Measurements from ENCODE around the gene IQGAP1. TPM values are rescaled to one million over a fixed set of nuclear protein-coding genes. Genes with fewer than 3 reads are reported as not detected.
A peak's percentile ranks its signal among the peaks of the same experiment; 100 is the strongest.

IQGAP1 gene
- total RNA-seq, 4 donors from 2014 or later, result 220 to 320 (median 295) TPM

GRCh38 chr15:90530250-90531051 is 142.4 kb downstream of the IQGAP1 start:
- DNase-seq (ENCODE audit: low spot score), result no peak
- no peak for TF ChIP-seq CTCF (IDR thresholded peaks at IDR 0.05)
- peak; percentile 57 for ATAC-seq (ENCODE audit: low FRiP score)

- no peak for TF ChIP-seq CTCF (IDR thresholded peaks at IDR 0.05)
- ATAC-seq (ENCODE audit: low FRiP score) (no peak), DNase-seq (ENCODE audit: low spot score) (no peak)
Measured at GRCh38 chr15:90531147-90531546, 143.1 kb downstream of the IQGAP1 start.

- ATAC-seq (ENCODE audit: low FRiP score) (no peak), DNase-seq (ENCODE audit: low spot score) (no peak)
- TF ChIP-seq CTCF (IDR thresholded peaks at IDR 0.05), result no peak
Measured at GRCh38 chr15:90535254-90535653, 147.2 kb downstream of the IQGAP1 start.

- DNase-seq (ENCODE audit: low spot score), result no peak
- no peak for ATAC-seq (ENCODE audit: low FRiP score)
- no peak for TF ChIP-seq CTCF (IDR thresholded peaks at IDR 0.05)
Measured at GRCh38 chr15:90539789-90540188, 151.7 kb downstream of the IQGAP1 start.

GRCh38 chr15:90540768-90541167 is 152.7 kb downstream of the IQGAP1 start:
- ATAC-seq (ENCODE audit: low FRiP score) (no peak), DNase-seq (ENCODE audit: low spot score) (no peak)
- TF ChIP-seq CTCF (IDR thresholded peaks at IDR 0.05), result no peak

- no peak for TF ChIP-seq CTCF (IDR thresholded peaks at IDR 0.05)
- no peak for DNase-seq (ENCODE audit: low spot score)
- no peak for ATAC-seq (ENCODE audit: low FRiP score)
Measured at GRCh38 chr15:90545095-90545494, 157.1 kb downstream of the IQGAP1 start.

- ATAC-seq (ENCODE audit: low FRiP score), result no peak
- no peak for TF ChIP-seq CTCF (IDR thresholded peaks at IDR 0.05)
- no peak for DNase-seq (ENCODE audit: low spot score)
Measured at GRCh38 chr15:90547540-90547939, 159.5 kb downstream of the IQGAP1 start.

Measured in omental fat pad (tissue), 4 donors.